Skeletal muscle tissue (tissue), 4 donors: Measurements from ENCODE around the gene LHPP. TPM values are rescaled to one million over a fixed set of nuclear protein-coding genes. Genes with fewer than 3 reads are reported as not detected.

ENCODE experiments used
- H3K27ac ChIP-seq: one replicate; pipeline ENCODE4 v1.7.0; 2013; ENCODE audit warnings: mild to moderate bottlenecking, low read depth, low read length, inconsistent platforms
- H3K27me3 ChIP-seq, 3 donors: one replicate each; pipeline ENCODE4 v1.7.0; 2013; ENCODE audit warnings: low read length in 3 of 3; ENCODE audit not compliant: control insufficient read depth in 3 of 3, insufficient read depth in 3 of 3
- H3K36me3 ChIP-seq, 3 donors: one replicate each; pipeline ENCODE4 v1.7.0; 2013; ENCODE audit warnings: low read length in 3 of 3; ENCODE audit not compliant: control insufficient read depth in 3 of 3, insufficient read depth in 3 of 3
- H3K4me1 ChIP-seq, 3 donors: one replicate each; pipeline ENCODE4 v1.7.0; 2013; ENCODE audit warnings: low read length in 3 of 3, mild to moderate bottlenecking in 3 of 3; ENCODE audit not compliant: control insufficient read depth in 3 of 3, insufficient read depth in 3 of 3
- H3K4me3 ChIP-seq, 3 donors: one replicate each; pipeline ENCODE4 v1.7.0; 2013; ENCODE audit warnings: low read length in 3 of 3
- H3K9ac ChIP-seq, 3 donors: one replicate each; pipeline ENCODE4 v1.7.0; 2013; ENCODE audit warnings: low read length in 3 of 3, mild to moderate bottlenecking in 3 of 3, moderate library complexity in 2 of 3, low read depth in 1 of 3
- H3K9me3 ChIP-seq, 3 donors: one replicate each; pipeline ENCODE4 v1.7.0; 2013; ENCODE audit warnings: low read length in 3 of 3; ENCODE audit not compliant: control insufficient read depth in 3 of 3
- total RNA-seq: library from RNA; depleted of rRNA; stranded (reverse); fragments of >200 nt; gene quantifications from one replicate; pipeline ENCODE4 v1.2.3, GENCODE V29; 2014
- donor health status: Osteomylitis.

Gene LHPP
- total RNA-seq, 1 donor from 2014 or later, result 4.2 TPM

GRCh38 chr10:124589491-124590041 is 127.9 kb downstream of the LHPP start:
- Histone ChIP-seq H3K27me3 (no peaks in the 10 kb centered on the region), H3K4me1 (peaks cover 12 to 21% (median 17%) of the 10 kb centered on the region in 3 donors), H3K4me3 (peak overlapping the region in 1 of 3 donors; percentile 65), H3K27ac (peak overlapping the region; percentile 66), H3K36me3 (no peaks in the 10 kb centered on the region), H3K9me3 (no peaks in the 10 kb centered on the region), H3K9ac (peak overlapping the region in 2 of 3 donors; percentile 1 to 71)

- H3K36me3 ChIP-seq, result no peaks in the 10 kb centered on the region
- H3K27ac ChIP-seq, result no peak overlapping the region
- H3K4me1 ChIP-seq, result peaks cover 12 to 21% (median 17%) of the 10 kb centered on the region in 3 donors
- H3K27me3 ChIP-seq, result no peaks in the 10 kb centered on the region
- H3K9me3 ChIP-seq, result no peaks in the 10 kb centered on the region
- no peak overlapping the region for H3K9ac ChIP-seq
- H3K4me3 ChIP-seq, result no peak overlapping the region
These were observed 128.8 kb downstream of the LHPP start for GRCh38 chr10:124590216-124591122.

GRCh38 chr10:124591123-124591495 is 129.5 kb downstream of the LHPP start:
- Histone ChIP-seq H3K27me3 (no peaks in the 10 kb centered on the region), H3K9ac (no peak overlapping the region), H3K36me3 (no peaks in the 10 kb centered on the region), H3K27ac (no peak overlapping the region), H3K9me3 (no peaks in the 10 kb centered on the region), H3K4me3 (no peak overlapping the region), H3K4me1 (peaks cover 12 to 21% (median 17%) of the 10 kb centered on the region in 3 donors)

DNA sequence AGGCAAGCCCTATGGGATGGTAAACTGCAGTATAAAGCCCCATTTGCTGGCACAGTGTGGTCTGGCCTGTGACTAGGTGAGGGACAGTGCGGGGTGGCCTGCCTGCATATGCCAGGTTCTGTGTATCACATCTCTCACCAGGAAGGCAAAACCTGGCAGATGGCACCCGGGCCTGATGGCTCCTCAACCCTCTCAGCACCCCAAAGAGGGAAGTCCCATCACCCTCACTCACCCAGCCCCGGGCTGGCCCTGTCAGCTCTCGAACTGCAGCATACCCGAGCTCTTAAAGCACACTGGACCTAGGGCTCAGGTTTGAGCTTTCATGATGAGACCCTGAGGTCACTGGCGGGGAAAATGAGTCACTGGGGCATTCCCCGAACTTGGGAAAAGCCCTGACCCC is 130.5 kb downstream of the LHPP start:
- H3K27me3 ChIP-seq, result no peaks in the 10 kb centered on the region
- H3K9ac ChIP-seq, result no peak overlapping the region
- H3K4me1 ChIP-seq, result peaks cover 12 to 21% (median 17%) of the 10 kb centered on the region in 3 donors

DNA sequence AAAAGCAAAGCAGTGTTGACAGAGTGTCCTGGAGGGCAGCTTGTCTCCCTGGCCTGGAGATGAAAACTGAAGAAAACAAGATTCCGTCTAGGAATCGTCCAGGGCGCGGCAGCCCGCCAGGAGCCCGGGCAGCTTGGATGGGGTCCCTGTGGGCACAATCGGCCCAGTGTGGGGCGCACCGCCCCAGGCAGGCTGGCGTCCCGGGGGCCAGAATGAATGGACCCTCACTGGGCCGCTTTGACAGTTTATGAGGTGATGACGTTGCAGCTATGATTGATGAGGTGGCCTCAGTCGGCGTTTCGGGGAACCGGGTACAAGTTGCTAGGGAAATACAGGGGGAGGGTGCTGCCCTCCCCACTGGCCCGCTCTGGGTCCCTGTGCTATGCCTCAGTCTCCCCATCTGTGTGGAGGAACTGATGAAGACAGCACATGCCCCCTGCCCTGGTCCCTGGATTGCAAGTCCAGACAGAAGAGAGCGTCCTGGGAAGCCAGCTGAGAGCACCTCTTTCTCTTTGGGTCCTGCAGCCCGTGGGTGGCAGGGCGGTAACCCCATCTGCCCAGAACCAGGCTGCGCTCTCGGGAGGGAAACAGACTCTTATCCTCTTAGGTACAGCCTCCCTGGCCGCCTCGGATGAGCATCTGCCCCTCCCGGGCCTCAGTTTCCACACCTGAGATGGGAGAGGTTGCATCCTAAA is 131.3 kb downstream of the LHPP start:
- Histone ChIP-seq H3K27ac (no peak overlapping the region), H3K9me3 (no peaks in the 10 kb centered on the region), H3K4me3 (no peak overlapping the region), H3K27me3 (no peaks in the 10 kb centered on the region), H3K36me3 (no peaks in the 10 kb centered on the region), H3K9ac (no peak overlapping the region), H3K4me1 (peaks cover 12 to 19% (median 14%) of the 10 kb centered on the region in 3 donors)

More for the DNA sequence above, 130.5 kb downstream of the LHPP start:
- no peak overlapping the region for H3K4me3 ChIP-seq
- no peaks in the 10 kb centered on the region for H3K9me3 ChIP-seq
- H3K27ac ChIP-seq, result no peak overlapping the region
- no peaks in the 10 kb centered on the region for H3K36me3 ChIP-seq

- peaks cover 9 to 13% (median 10%) of the 10 kb centered on the region in 3 donors for H3K4me1 ChIP-seq
- H3K27ac ChIP-seq, result no peak overlapping the region
- H3K9ac ChIP-seq, result no peak overlapping the region
- no peaks in the 10 kb centered on the region for H3K9me3 ChIP-seq
- H3K27me3 ChIP-seq, result no peaks in the 10 kb centered on the region
- H3K4me3 ChIP-seq, result no peak overlapping the region
- H3K36me3 ChIP-seq, result no peaks in the 10 kb centered on the region
These were observed 131.9 kb downstream of the LHPP start for GRCh38 chr10:124593431-124593985.

- H3K4me3 ChIP-seq, result no peak overlapping the region
- H3K36me3 ChIP-seq, result no peaks in the 10 kb centered on the region
- H3K4me1 ChIP-seq, result peaks cover 1 to 5% (median 3%) of the 10 kb centered on the region in 3 donors
- no peaks in the 10 kb centered on the region for H3K9me3 ChIP-seq
- no peaks in the 10 kb centered on the region for H3K27me3 ChIP-seq
- H3K9ac ChIP-seq, result no peak overlapping the region
- no peak overlapping the region for H3K27ac ChIP-seq
These were observed 132.6 kb downstream of the LHPP start for GRCh38 chr10:124594240-124594639.

GRCh38 chr10:124595143-124595883 is 133.7 kb downstream of the LHPP start:
- Histone ChIP-seq H3K4me1 (no peaks in the 10 kb centered on the region), H3K9ac (no peak overlapping the region), H3K27me3 (no peaks in the 10 kb centered on the region), H3K36me3 (no peaks in the 10 kb centered on the region), H3K9me3 (no peaks in the 10 kb centered on the region), H3K4me3 (no peak overlapping the region), H3K27ac (no peak overlapping the region)

DNA sequence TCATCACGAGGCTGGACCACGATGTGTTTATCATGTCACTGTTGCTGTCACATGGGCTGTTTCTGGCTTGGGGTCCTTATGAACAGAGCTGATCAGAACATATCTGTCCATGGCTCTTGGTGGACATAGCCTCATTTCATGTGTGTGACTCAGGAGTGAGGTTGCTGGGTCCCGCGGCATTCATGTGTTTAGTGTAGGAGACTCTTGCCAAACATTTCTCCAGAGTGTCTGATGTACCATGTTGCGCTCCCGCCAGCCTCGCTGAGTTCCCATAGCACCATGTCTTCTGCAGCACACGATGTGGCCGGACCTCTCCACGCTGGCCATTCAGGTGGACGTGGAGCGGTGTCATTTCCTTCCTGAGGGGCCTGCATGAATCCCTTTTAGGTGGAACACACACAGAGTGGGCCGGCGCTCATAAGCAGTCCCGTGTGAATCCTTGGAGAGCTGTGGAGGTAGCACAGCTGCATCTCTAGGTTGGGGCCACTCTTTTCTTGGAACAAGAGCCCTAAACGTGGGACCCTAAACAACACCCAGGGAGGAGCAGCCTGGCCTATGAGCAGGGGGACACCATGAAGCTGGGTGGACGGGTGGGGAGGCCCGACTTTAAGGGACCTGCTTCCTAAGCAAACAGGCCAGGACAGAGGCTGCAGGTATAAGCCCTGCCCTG is 134.6 kb downstream of the LHPP start:
- no peak overlapping the region for H3K4me3 ChIP-seq

More for the DNA sequence above, 134.6 kb downstream of the LHPP start:
- Histone ChIP-seq H3K36me3 (no peaks in the 10 kb centered on the region), H3K27ac (no peak overlapping the region), H3K27me3 (no peaks in the 10 kb centered on the region), H3K9me3 (no peaks in the 10 kb centered on the region), H3K9ac (no peak overlapping the region), H3K4me1 (no peaks in the 10 kb centered on the region)
